B cell (primary cell): ENCODE results near the gene SHB.

Experiments
- CTCF ChIP-seq: fragments of 200-600 bp; IDR thresholded peaks from one replicate; pipeline ENCODE4 v1.8.0; 2022; ENCODE audit warnings: antibody characterized with exemption, mild to moderate bottlenecking
- EZH2 ChIP-seq: IDR thresholded peaks from 2 replicates; pipeline ENCODE4 v1.6.1; 2012; ENCODE audit warnings: borderline replicate concordance, low read depth, mild to moderate bottlenecking, moderate library complexity, low read length; ENCODE audit not compliant: insufficient read depth, poor library complexity, severe bottlenecking

- no peak for TF ChIP-seq CTCF
- TF ChIP-seq EZH2: no peak
Observed at GRCh38 chr9:37924538-37924937, 144.5 kb downstream of the SHB start.
